Muscle layer of colon (tissue), 2 donors: ENCODE measurements around the gene NPTX2.

Experiments
- H3K27ac ChIP-seq: one replicate; pipeline ENCODE4 v1.7.0; 2013; ENCODE audit warnings: low read depth, mild to moderate bottlenecking, low read length, moderate library complexity
- H3K27me3 ChIP-seq, 2 donors: one replicate each; pipeline ENCODE4 v1.7.0; 2013; ENCODE audit warnings: low read length in 2 of 2, mild to moderate bottlenecking in 2 of 2; ENCODE audit not compliant: insufficient read depth in 2 of 2, control insufficient read depth in 1 of 2
- H3K36me3 ChIP-seq: one replicate; pipeline ENCODE4 v1.7.0; 2013; ENCODE audit warnings: mild to moderate bottlenecking, low read length; ENCODE audit not compliant: insufficient read depth
- H3K4me1 ChIP-seq: one replicate; pipeline ENCODE4 v1.7.0; 2013; ENCODE audit warnings: mild to moderate bottlenecking, low read length; ENCODE audit not compliant: insufficient read depth
- H3K4me3 ChIP-seq, 2 donors: one replicate each; pipeline ENCODE4 v1.7.0; 2013; ENCODE audit warnings: low read length in 2 of 2, low read depth in 1 of 2, mild to moderate bottlenecking in 1 of 2, moderate library complexity in 1 of 2
- H3K9ac ChIP-seq: one replicate; pipeline ENCODE4 v1.7.0; 2013; ENCODE audit warnings: low read length
- H3K9me3 ChIP-seq: one replicate; pipeline ENCODE4 v1.7.0; 2013; ENCODE audit warnings: mild to moderate bottlenecking, low read length
- donor health status: abdominal sarcoma.
- donor health status: Adenocarcinoma of cecum.

Gene NPTX2

GRCh38 chr7:98638853-98639252 lies 21.8 kb downstream of the NPTX2 start:
- no peaks in the 10 kb centered on the region for H3K9me3 ChIP-seq
- H3K4me3 ChIP-seq: no peak overlapping the region
- no peaks in the 10 kb centered on the region for H3K27me3 ChIP-seq
- no peaks in the 10 kb centered on the region for H3K36me3 ChIP-seq
- H3K27ac ChIP-seq: no peak overlapping the region
- no peak overlapping the region for H3K9ac ChIP-seq
- no peaks in the 10 kb centered on the region for H3K4me1 ChIP-seq

GRCh38 chr7:98640375-98640774 lies 23.3 kb downstream of the NPTX2 start:
- H3K9me3 ChIP-seq: no peaks in the 10 kb centered on the region
- H3K27ac ChIP-seq: no peak overlapping the region
- H3K36me3 ChIP-seq: no peaks in the 10 kb centered on the region
- no peak overlapping the region for H3K4me3 ChIP-seq
- H3K27me3 ChIP-seq: no peaks in the 10 kb centered on the region
- H3K4me1 ChIP-seq: no peaks in the 10 kb centered on the region
- no peak overlapping the region for H3K9ac ChIP-seq

- H3K4me3 ChIP-seq: no peak overlapping the region
- H3K27me3 ChIP-seq: no peaks in the 10 kb centered on the region
- H3K9me3 ChIP-seq: no peaks in the 10 kb centered on the region
- H3K9ac ChIP-seq: no peak overlapping the region
- no peaks in the 10 kb centered on the region for H3K4me1 ChIP-seq
- H3K36me3 ChIP-seq: no peaks in the 10 kb centered on the region
- no peak overlapping the region for H3K27ac ChIP-seq
Measured at GRCh38 chr7:98641646-98642500, 24.8 kb downstream of the NPTX2 start.

- Histone ChIP-seq H3K27me3 (no peaks in the 10 kb centered on the region), H3K4me3 (no peak overlapping the region), H3K9me3 (no peaks in the 10 kb centered on the region), H3K27ac (no peak overlapping the region), H3K9ac (no peak overlapping the region), H3K4me1 (no peaks in the 10 kb centered on the region), H3K36me3 (no peaks in the 10 kb centered on the region)
Measured at GRCh38 chr7:98643236-98643985, 26.3 kb downstream of the NPTX2 start.

GRCh38 chr7:98646465-98646864 lies 29.4 kb downstream of the NPTX2 start:
- Histone ChIP-seq H3K9me3 (no peaks in the 10 kb centered on the region), H3K4me1 (no peaks in the 10 kb centered on the region), H3K9ac (no peak overlapping the region), H3K36me3 (no peaks in the 10 kb centered on the region), H3K27ac (no peak overlapping the region), H3K4me3 (no peak overlapping the region), H3K27me3 (no peaks in the 10 kb centered on the region)

GRCh38 chr7:98647326-98647725 lies 30.2 kb downstream of the NPTX2 start:
- H3K27ac ChIP-seq: no peak overlapping the region
- no peaks in the 10 kb centered on the region for H3K9me3 ChIP-seq
- no peak overlapping the region for H3K9ac ChIP-seq
- no peaks in the 10 kb centered on the region for H3K27me3 ChIP-seq
- H3K36me3 ChIP-seq: no peaks in the 10 kb centered on the region
- H3K4me1 ChIP-seq: no peaks in the 10 kb centered on the region
- H3K4me3 ChIP-seq: no peak overlapping the region

GRCh38 chr7:98651760-98652159 lies 34.7 kb downstream of the NPTX2 start:
- no peaks in the 10 kb centered on the region for H3K9me3 ChIP-seq
- H3K4me1 ChIP-seq: no peaks in the 10 kb centered on the region
- no peak overlapping the region for H3K4me3 ChIP-seq
- H3K9ac ChIP-seq: no peak overlapping the region
- H3K27ac ChIP-seq: no peak overlapping the region
- H3K36me3 ChIP-seq: no peaks in the 10 kb centered on the region
- H3K27me3 ChIP-seq: no peaks in the 10 kb centered on the region

GRCh38 chr7:98653601-98654310 lies 36.7 kb downstream of the NPTX2 start:
- H3K4me1 ChIP-seq: no peaks in the 10 kb centered on the region

GRCh38 chr7:98654524-98655272 lies 37.6 kb downstream of the NPTX2 start:
- Histone ChIP-seq H3K4me3 (no peak overlapping the region), H3K27ac (no peak overlapping the region), H3K36me3 (no peaks in the 10 kb centered on the region), H3K4me1 (no peaks in the 10 kb centered on the region), H3K27me3 (no peaks in the 10 kb centered on the region), H3K9ac (no peak overlapping the region), H3K9me3 (no peaks in the 10 kb centered on the region)

More at GRCh38 chr7:98653601-98654310, 36.7 kb downstream of the NPTX2 start:
- Histone ChIP-seq H3K4me3 (no peak overlapping the region), H3K9ac (no peak overlapping the region), H3K36me3 (no peaks in the 10 kb centered on the region), H3K27me3 (no peaks in the 10 kb centered on the region), H3K27ac (no peak overlapping the region), H3K9me3 (no peaks in the 10 kb centered on the region)

- Histone ChIP-seq H3K4me1 (no peaks in the 10 kb centered on the region), H3K27me3 (no peaks in the 10 kb centered on the region), H3K9me3 (no peaks in the 10 kb centered on the region), H3K36me3 (no peaks in the 10 kb centered on the region), H3K9ac (no peak overlapping the region), H3K27ac (no peak overlapping the region), H3K4me3 (no peak overlapping the region)
Measured at GRCh38 chr7:98655611-98656010, 38.5 kb downstream of the NPTX2 start.

- no peaks in the 10 kb centered on the region for H3K9me3 ChIP-seq
- H3K27ac ChIP-seq: no peak overlapping the region
- H3K36me3 ChIP-seq: no peaks in the 10 kb centered on the region
- no peaks in the 10 kb centered on the region for H3K4me1 ChIP-seq
- H3K27me3 ChIP-seq: no peaks in the 10 kb centered on the region
- H3K4me3 ChIP-seq: no peak overlapping the region
- H3K9ac ChIP-seq: no peak overlapping the region
Measured at GRCh38 chr7:98656899-98657298, 39.8 kb downstream of the NPTX2 start.
